Suppressor macrophage (primary cell): ENCODE data around the gene NF1.
"Not testable (repeated sequence)": the region's sequence is repeated elsewhere in the genome, so short reads cannot be mapped to it uniquely, and the experiment has no call there.

Experiments used
- DNase-seq, 4 experiments: peaks; one replicate each; pipeline ENCODE4 v3.0.0-alpha.2; 2020 to 2022

The NF1 gene

GRCh38 chr17:31262923-31263322 is 168.1 kb downstream of the NF1 start:
- DNase-seq = not testable (repeated sequence)

GRCh38 chr17:31266042-31266441 is 171.3 kb downstream of the NF1 start:
- DNase-seq = peak in 3 of 4 experiments; percentile 19 to 20 (median 20)

- DNase-seq = no peak
Measured at GRCh38 chr17:31269036-31269577, 174.3 kb downstream of the NF1 start.

GRCh38 chr17:31269578-31269983 is 174.8 kb downstream of the NF1 start:
- no peak for DNase-seq

GRCh38 chr17:31272236-31272635 is 177.5 kb downstream of the NF1 start:
- DNase-seq = no peak

- peak in 1 of 4 experiments; percentile 44 for DNase-seq
Measured at GRCh38 chr17:31272803-31273202, 178.0 kb downstream of the NF1 start.

GRCh38 chr17:31273516-31273915 is 178.7 kb downstream of the NF1 start:
- DNase-seq = no peak

GRCh38 chr17:31274252-31274651 is 179.5 kb downstream of the NF1 start:
- peak; percentile 31 to 84 (median 68) for DNase-seq

GRCh38 chr17:31275116-31275515 is 180.3 kb downstream of the NF1 start:
- DNase-seq = peak in 3 of 4 experiments; percentile 3 to 55 (median 39)

- DNase-seq = no peak
Measured at GRCh38 chr17:31279401-31279800, 184.6 kb downstream of the NF1 start.

GRCh38 chr17:31281061-31281460 is 186.3 kb downstream of the NF1 start:
- DNase-seq = no peak

GRCh38 chr17:31283841-31284240 is 189.1 kb downstream of the NF1 start:
- no peak for DNase-seq

GRCh38 chr17:31286587-31286986 is 191.8 kb downstream of the NF1 start:
- DNase-seq = no peak

- DNase-seq = not testable (repeated sequence)
Measured at GRCh38 chr17:31287932-31288331, 193.2 kb downstream of the NF1 start.

GRCh38 chr17:31289790-31290189 is 195.0 kb downstream of the NF1 start:
- no peak for DNase-seq

GRCh38 chr17:31291820-31292219 is 197.0 kb downstream of the NF1 start:
- DNase-seq = no peak

GRCh38 chr17:31293581-31293980 is 198.8 kb downstream of the NF1 start:
- no peak for DNase-seq

- DNase-seq = no peak
Measured at GRCh38 chr17:31294231-31294630, 199.5 kb downstream of the NF1 start.

GRCh38 chr17:31294820-31295488 is 200.2 kb downstream of the NF1 start:
- no peak for DNase-seq

- no peak for DNase-seq
Measured at GRCh38 chr17:31295489-31295871, 200.7 kb downstream of the NF1 start.

GRCh38 chr17:31296142-31296541 is 201.4 kb downstream of the NF1 start:
- no peak for DNase-seq

- DNase-seq = no peak
Measured at GRCh38 chr17:31297090-31297489, 202.3 kb downstream of the NF1 start, which contains the start of gene OMG. TSS of gene OMG (minus strand) at chr17:31297239. CDS start at chr17:31296331, 908 bp downstream.

GRCh38 chr17:31299624-31300023 is 204.8 kb downstream of the NF1 start:
- DNase-seq = no peak

- no peak for DNase-seq
Measured at GRCh38 chr17:31307640-31308039, 212.9 kb downstream of the NF1 start.
